Skeletal muscle tissue (tissue), 4 donors: ENCODE data around the gene XIAP. TPM values are rescaled to one million over a fixed set of nuclear protein-coding genes. Genes with fewer than 3 reads are reported as not detected.
"Not testable (repeated sequence)": the region's sequence is repeated elsewhere in the genome, so short reads cannot be mapped to it uniquely, and the experiment has no call there.

Experiments used
- H3K27ac ChIP-seq: one replicate; pipeline ENCODE4 v1.7.0; 2013; ENCODE audit warnings: mild to moderate bottlenecking, low read depth, low read length, inconsistent platforms
- H3K27me3 ChIP-seq, 3 donors: one replicate each; pipeline ENCODE4 v1.7.0; 2013; ENCODE audit warnings: low read length in 3 of 3; ENCODE audit not compliant: control insufficient read depth in 3 of 3, insufficient read depth in 3 of 3
- H3K36me3 ChIP-seq, 3 donors: one replicate each; pipeline ENCODE4 v1.7.0; 2013; ENCODE audit warnings: low read length in 3 of 3; ENCODE audit not compliant: control insufficient read depth in 3 of 3, insufficient read depth in 3 of 3
- H3K4me1 ChIP-seq, 3 donors: one replicate each; pipeline ENCODE4 v1.7.0; 2013; ENCODE audit warnings: low read length in 3 of 3, mild to moderate bottlenecking in 3 of 3; ENCODE audit not compliant: control insufficient read depth in 3 of 3, insufficient read depth in 3 of 3
- H3K4me3 ChIP-seq, 3 donors: one replicate each; pipeline ENCODE4 v1.7.0; 2013; ENCODE audit warnings: low read length in 3 of 3
- H3K9ac ChIP-seq, 3 donors: one replicate each; pipeline ENCODE4 v1.7.0; 2013; ENCODE audit warnings: low read length in 3 of 3, mild to moderate bottlenecking in 3 of 3, moderate library complexity in 2 of 3, low read depth in 1 of 3
- H3K9me3 ChIP-seq, 3 donors: one replicate each; pipeline ENCODE4 v1.7.0; 2013; ENCODE audit warnings: low read length in 3 of 3; ENCODE audit not compliant: control insufficient read depth in 3 of 3
- total RNA-seq: library from RNA; depleted of rRNA; stranded (reverse); fragments of >200 nt; gene quantifications from one replicate; pipeline ENCODE4 v1.2.3, GENCODE V29; 2014
- donor health status: Osteomylitis.

XIAP gene
- total RNA-seq, 1 donor from 2014 or later = 35.0 TPM

- not testable (repeated sequence) for H3K27ac ChIP-seq, H3K4me1 ChIP-seq, H3K27me3 ChIP-seq, H3K36me3 ChIP-seq, H3K4me3 ChIP-seq, H3K9me3 ChIP-seq, H3K9ac ChIP-seq
Observed at GRCh38 chrX:123903261-123903660, 43.4 kb downstream of the XIAP start.

- Histone ChIP-seq H3K9ac (no peak overlapping the region), H3K9me3 (no peaks in the 10 kb centered on the region), H3K27me3 (no peaks in the 10 kb centered on the region), H3K36me3 (peaks cover 2 to 4% (median 2%) of the 10 kb centered on the region in 3 donors), H3K4me3 (no peak overlapping the region), H3K4me1 (peaks cover 0 to 3% (median 0%) of the 10 kb centered on the region in 3 donors), H3K27ac (no peak overlapping the region)
Observed at GRCh38 chrX:123905332-123905731, 45.5 kb downstream of the XIAP start.

GRCh38 chrX:123906557-123907316 is 46.9 kb downstream of the XIAP start:
- no peaks in the 10 kb centered on the region for H3K9me3 ChIP-seq
- H3K27ac ChIP-seq = no peak overlapping the region
- H3K36me3 ChIP-seq = peaks cover 0 to 2% (median 0%) of the 10 kb centered on the region in 3 donors
- no peak overlapping the region for H3K9ac ChIP-seq
- peaks cover 0 to 3% (median 0%) of the 10 kb centered on the region in 3 donors for H3K4me1 ChIP-seq
- no peaks in the 10 kb centered on the region for H3K27me3 ChIP-seq
- no peak overlapping the region for H3K4me3 ChIP-seq

GRCh38 chrX:123909523-123909922 is 49.7 kb downstream of the XIAP start:
- Histone ChIP-seq H3K27ac (no peak overlapping the region), H3K27me3 (no peaks in the 10 kb centered on the region), H3K36me3 (no peaks in the 10 kb centered on the region)

GRCh38 chrX:123917069-123917468 is 57.2 kb downstream of the XIAP start:
- Histone ChIP-seq H3K4me3 (no peak overlapping the region), H3K27me3 (no peaks in the 10 kb centered on the region), H3K4me1 (no peaks in the 10 kb centered on the region), H3K9ac (no peak overlapping the region), H3K27ac (no peak overlapping the region), H3K36me3 (no peaks in the 10 kb centered on the region), H3K9me3 (no peaks in the 10 kb centered on the region)

More at GRCh38 chrX:123909523-123909922, 49.7 kb downstream of the XIAP start:
- H3K4me1 ChIP-seq = peaks cover 0 to 3% (median 0%) of the 10 kb centered on the region in 3 donors
- H3K9me3 ChIP-seq = no peaks in the 10 kb centered on the region
- no peak overlapping the region for H3K9ac ChIP-seq
- no peak overlapping the region for H3K4me3 ChIP-seq

GRCh38 chrX:123918106-123918721 is 58.4 kb downstream of the XIAP start:
- H3K4me3 ChIP-seq = no peak overlapping the region
- no peaks in the 10 kb centered on the region for H3K4me1 ChIP-seq
- no peak overlapping the region for H3K27ac ChIP-seq
- H3K27me3 ChIP-seq = no peaks in the 10 kb centered on the region
- H3K36me3 ChIP-seq = no peaks in the 10 kb centered on the region
- no peak overlapping the region for H3K9ac ChIP-seq
- H3K9me3 ChIP-seq = no peaks in the 10 kb centered on the region

- H3K27ac ChIP-seq = no peak overlapping the region
- H3K4me1 ChIP-seq = no peaks in the 10 kb centered on the region
- H3K9ac ChIP-seq = no peak overlapping the region
- H3K9me3 ChIP-seq = no peaks in the 10 kb centered on the region
- H3K36me3 ChIP-seq = no peaks in the 10 kb centered on the region
- no peak overlapping the region for H3K4me3 ChIP-seq
- H3K27me3 ChIP-seq = no peaks in the 10 kb centered on the region
Observed at GRCh38 chrX:123920105-123920785, 60.4 kb downstream of the XIAP start.

GRCh38 chrX:123923211-123923610 is 63.4 kb downstream of the XIAP start:
- H3K27me3 ChIP-seq = no peaks in the 10 kb centered on the region
- H3K27ac ChIP-seq = no peak overlapping the region
- no peak overlapping the region for H3K9ac ChIP-seq
- H3K36me3 ChIP-seq = no peaks in the 10 kb centered on the region
- H3K4me1 ChIP-seq = no peaks in the 10 kb centered on the region
- H3K4me3 ChIP-seq = no peak overlapping the region
- H3K9me3 ChIP-seq = no peaks in the 10 kb centered on the region

- Histone ChIP-seq H3K36me3 (no peaks in the 10 kb centered on the region), H3K4me1 (no peaks in the 10 kb centered on the region), H3K4me3 (no peak overlapping the region), H3K9ac (no peak overlapping the region), H3K27me3 (no peaks in the 10 kb centered on the region), H3K9me3 (no peaks in the 10 kb centered on the region), H3K27ac (no peak overlapping the region)
Observed at GRCh38 chrX:123924186-123924585, 64.3 kb downstream of the XIAP start.

- no peaks in the 10 kb centered on the region for H3K27me3 ChIP-seq
- H3K27ac ChIP-seq = no peak overlapping the region
- H3K9me3 ChIP-seq = no peaks in the 10 kb centered on the region
- H3K4me3 ChIP-seq = no peak overlapping the region
- no peaks in the 10 kb centered on the region for H3K36me3 ChIP-seq
- H3K9ac ChIP-seq = no peak overlapping the region
- no peaks in the 10 kb centered on the region for H3K4me1 ChIP-seq
Observed at GRCh38 chrX:123927845-123928244, 68.0 kb downstream of the XIAP start.
